ENCODE results near the gene ACSM3.
"Not testable (repeated sequence)": the region's sequence is repeated elsewhere in the genome, so short reads cannot be mapped to it uniquely, and the experiment has no call there.

Gene ACSM3

GRCh38 chr16:20755238-20755637, 8.6 kb upstream of the ACSM3 start:
- no peak for DNase-seq (ENCODE audit: low read depth in 2 of 2)

GRCh38 chr16:20755799-20756198, 8.0 kb upstream of the ACSM3 start:
- not testable (repeated sequence) for DNase-seq (ENCODE audit: low read depth in 2 of 2)

GRCh38 chr16:20760346-20760745, 3.5 kb upstream of the ACSM3 start:
- no peak for DNase-seq (ENCODE audit: low read depth in 2 of 2)

- no peak for DNase-seq (ENCODE audit: low read depth in 2 of 2)
These were observed 2.6 kb upstream of the ACSM3 start for GRCh38 chr16:20761175-20761574.

GRCh38 chr16:20762404-20763123, 1.2 kb upstream of the ACSM3 start:
- DNase-seq (ENCODE audit: low read depth in 2 of 2), result no peak

GRCh38 chr16:20764448-20764847, 634 bp downstream of the ACSM3 start:
- DNase-seq (ENCODE audit: low read depth in 2 of 2), result not testable (repeated sequence)

- no peak for DNase-seq (ENCODE audit: low read depth in 2 of 2)
These were observed 1.9 kb downstream of the ACSM3 start for GRCh38 chr16:20765732-20766131.

GRCh38 chr16:20766294-20766693, 2.5 kb downstream of the ACSM3 start:
- DNase-seq (ENCODE audit: low read depth in 2 of 2), result no peak

GRCh38 chr16:20767577-20767976, 3.8 kb downstream of the ACSM3 start:
- DNase-seq (ENCODE audit: low read depth in 2 of 2), result no peak

- no peak for DNase-seq (ENCODE audit: low read depth in 2 of 2)
These were observed 4.3 kb downstream of the ACSM3 start for GRCh38 chr16:20768121-20768520.

GRCh38 chr16:20768818-20769217, 5.0 kb downstream of the ACSM3 start:
- DNase-seq (ENCODE audit: low read depth in 2 of 2), result no peak

- DNase-seq (ENCODE audit: low read depth in 2 of 2), result no peak
These were observed 9.9 kb downstream of the ACSM3 start for GRCh38 chr16:20773679-20774078.

- DNase-seq (ENCODE audit: low read depth in 2 of 2), result peak in 1 of 2 donors; percentile 19
These were observed 11.0 kb downstream of the ACSM3 start for GRCh38 chr16:20774703-20775362.

- no peak for DNase-seq (ENCODE audit: low read depth in 2 of 2)
These were observed 17.9 kb downstream of the ACSM3 start for GRCh38 chr16:20781697-20782096.

- no peak for DNase-seq (ENCODE audit: low read depth in 2 of 2)
These were observed 18.7 kb downstream of the ACSM3 start for GRCh38 chr16:20782470-20782869.

- DNase-seq (ENCODE audit: low read depth in 2 of 2), result no peak
These were observed 20.4 kb downstream of the ACSM3 start for GRCh38 chr16:20784204-20784603.

- DNase-seq (ENCODE audit: low read depth in 2 of 2), result no peak
These were observed 25.3 kb downstream of the ACSM3 start for GRCh38 chr16:20789130-20789529.

- DNase-seq (ENCODE audit: low read depth in 2 of 2), result no peak
These were observed 28.3 kb downstream of the ACSM3 start for GRCh38 chr16:20791923-20792612.

GRCh38 chr16:20798364-20798763, 34.5 kb downstream of the ACSM3 start:
- DNase-seq (ENCODE audit: low read depth in 2 of 2), result no peak

GRCh38 chr16:20799599-20799998, 35.8 kb downstream of the ACSM3 start:
- DNase-seq (ENCODE audit: low read depth in 2 of 2), result no peak

GRCh38 chr16:20801278-20801677, 37.5 kb downstream of the ACSM3 start:
- no peak for DNase-seq (ENCODE audit: low read depth in 2 of 2)

GRCh38 chr16:20803192-20803560, 39.4 kb downstream of the ACSM3 start:
- no peak for DNase-seq (ENCODE audit: low read depth in 2 of 2)

Measured in activated CD8-positive, alpha-beta memory T cell treated with anti-CD3 and anti-CD28 coated beads for 4 hours (primary cell).